Measurements from ENCODE around the gene ATXN7L1. TPM values are rescaled to one million over a fixed set of nuclear protein-coding genes. Genes with fewer than 3 reads are reported as not detected.
A peak's percentile ranks its signal among the peaks of the same experiment; 100 is the strongest.

Gene ATXN7L1
- total RNA-seq, 1 donor from 2014 or later, result 18.6 TPM

DNA sequence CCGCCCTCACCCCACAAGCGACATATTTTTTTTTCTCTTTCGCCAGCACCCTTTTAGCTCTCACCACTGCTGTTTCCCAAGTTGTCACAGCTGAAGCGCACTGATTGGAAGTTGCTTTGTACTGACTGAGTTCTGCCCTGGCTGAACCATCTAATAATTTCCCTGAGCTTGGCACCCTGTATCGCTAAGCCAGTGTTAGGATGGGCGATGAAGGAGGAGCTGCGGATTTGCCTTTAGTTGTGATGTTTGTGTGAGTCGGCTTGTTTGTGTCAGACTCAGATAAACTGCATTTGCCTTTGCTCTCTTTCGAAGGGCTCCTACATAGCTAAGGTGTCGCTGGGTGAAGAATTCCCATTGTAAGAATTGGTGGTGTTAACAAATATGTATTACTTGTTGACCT, 1.3 kb upstream of the ATXN7L1 start:
- H3K27ac Mint-ChIP-seq, result no peak overlapping the region
- H3K36me3 Mint-ChIP-seq (ENCODE audit: low read depth), result peaks cover 2% of the 10 kb centered on the region
- POLR2A ChIA-PET, result interaction anchor here (0.6 kb wide), 1 partner anchor 215 kb away, joined by 5 read pairs; no protein-coding TSS in a partner anchor

DNA sequence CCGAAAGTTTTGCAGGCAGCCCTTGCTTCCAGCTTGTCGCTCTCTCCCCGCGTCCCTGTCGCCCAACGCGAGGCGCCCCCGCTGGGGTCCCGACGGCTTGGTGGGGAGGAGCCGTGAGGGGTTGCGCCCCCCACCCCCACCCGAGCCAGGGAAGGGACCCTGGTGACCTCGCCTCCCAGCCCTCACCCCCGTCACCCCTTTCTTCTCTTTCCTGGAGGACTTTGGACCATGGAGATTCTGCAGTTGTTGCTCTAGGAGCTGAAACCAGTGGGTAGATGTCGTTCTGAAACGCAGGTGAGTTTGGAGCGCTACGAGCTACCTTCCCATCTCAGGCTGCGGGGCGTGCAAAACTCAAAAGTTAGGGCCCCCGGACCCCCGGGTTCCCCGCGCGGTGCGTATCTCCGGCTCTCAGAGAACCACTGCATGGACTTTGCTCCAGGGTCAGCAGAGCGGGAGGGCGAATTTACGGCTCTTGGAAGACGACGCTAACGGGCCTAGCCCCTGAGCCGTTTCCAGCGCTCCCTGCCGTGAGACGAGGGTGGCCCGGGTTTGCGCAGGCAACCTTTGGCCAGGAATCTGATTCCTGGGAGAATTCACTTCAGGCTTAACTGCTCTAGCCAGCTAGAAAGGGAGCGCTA, 684 bp upstream of the ATXN7L1 start:
- no peak for ATAC-seq (ENCODE audit: low read depth)
- TF ChIP-seq, protein P1, sequence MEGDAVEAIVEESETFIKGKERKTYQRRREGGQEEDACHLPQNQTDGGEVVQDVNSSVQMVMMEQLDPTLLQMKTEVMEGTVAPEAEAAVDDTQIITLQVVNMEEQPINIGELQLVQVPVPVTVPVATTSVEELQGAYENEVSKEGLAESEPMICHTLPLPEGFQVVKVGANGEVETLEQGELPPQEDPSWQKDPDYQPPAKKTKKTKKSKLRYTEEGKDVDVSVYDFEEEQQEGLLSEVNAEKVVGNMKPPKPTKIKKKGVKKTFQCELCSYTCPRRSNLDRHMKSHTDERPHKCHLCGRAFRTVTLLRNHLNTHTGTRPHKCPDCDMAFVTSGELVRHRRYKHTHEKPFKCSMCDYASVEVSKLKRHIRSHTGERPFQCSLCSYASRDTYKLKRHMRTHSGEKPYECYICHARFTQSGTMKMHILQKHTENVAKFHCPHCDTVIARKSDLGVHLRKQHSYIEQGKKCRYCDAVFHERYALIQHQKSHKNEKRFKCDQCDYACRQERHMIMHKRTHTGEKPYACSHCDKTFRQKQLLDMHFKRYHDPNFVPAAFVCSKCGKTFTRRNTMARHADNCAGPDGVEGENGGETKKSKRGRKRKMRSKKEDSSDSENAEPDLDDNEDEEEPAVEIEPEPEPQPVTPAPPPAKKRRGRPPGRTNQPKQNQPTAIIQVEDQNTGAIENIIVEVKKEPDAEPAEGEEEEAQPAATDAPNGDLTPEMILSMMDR (IDR thresholded peaks at IDR 0.05), result no peak
- Mint-ChIP-seq H3K9me3 (no peaks in the 10 kb centered on the region), H3K4me3 (peak overlapping the region; percentile 85), H3K4me1 (peaks cover 23% of the 10 kb centered on the region), H3K27me3 (no peaks in the 10 kb centered on the region), H3K27ac (peak overlapping the region; percentile 60), H3K36me3 (ENCODE audit: low read depth) (peaks cover 2% of the 10 kb centered on the region)
- ChIA-PET POLR2A (interaction anchor here (0.6 to 0.9 kb wide), 2 partner anchors 68 to 106 kb away, joined by 3 to 4 read pairs; no protein-coding TSS in a partner anchor), CTCF (interaction anchor here (0.8 to 2.3 kb wide), 10 partner anchors 11 to 221 kb away, joined by 3 to 18 read pairs (median 4); no protein-coding TSS in a partner anchor)
- no peak for DNase-seq
- intact Hi-C loops (cut with micrococcal nuclease), result loop anchor here (1.0 to 5.0 kb wide), 9 partner anchors 68 to 290 kb away; no protein-coding TSS in a partner anchor

More for the DNA sequence above, 1.3 kb upstream of the ATXN7L1 start:
- H3K9me3 Mint-ChIP-seq, result no peaks in the 10 kb centered on the region
- no peaks in the 10 kb centered on the region for H3K27me3 Mint-ChIP-seq
- ATAC-seq (ENCODE audit: low read depth) (no peak), DNase-seq (no peak)
- intact Hi-C loops (cut with micrococcal nuclease), result loop anchor here (2.0 to 5.0 kb wide), 5 partner anchors 145 to 290 kb away; no protein-coding TSS in a partner anchor
- TF ChIP-seq, protein P1 (IDR thresholded peaks at IDR 0.05), result no peak
- peaks cover 23% of the 10 kb centered on the region for H3K4me1 Mint-ChIP-seq
- CTCF ChIA-PET, result interaction anchor here (1.0 to 2.3 kb wide), 8 partner anchors 10 to 222 kb away, joined by 3 to 18 read pairs (median 4); no protein-coding TSS in a partner anchor
- H3K4me3 Mint-ChIP-seq, result peak overlapping the region; percentile 61

DNA sequence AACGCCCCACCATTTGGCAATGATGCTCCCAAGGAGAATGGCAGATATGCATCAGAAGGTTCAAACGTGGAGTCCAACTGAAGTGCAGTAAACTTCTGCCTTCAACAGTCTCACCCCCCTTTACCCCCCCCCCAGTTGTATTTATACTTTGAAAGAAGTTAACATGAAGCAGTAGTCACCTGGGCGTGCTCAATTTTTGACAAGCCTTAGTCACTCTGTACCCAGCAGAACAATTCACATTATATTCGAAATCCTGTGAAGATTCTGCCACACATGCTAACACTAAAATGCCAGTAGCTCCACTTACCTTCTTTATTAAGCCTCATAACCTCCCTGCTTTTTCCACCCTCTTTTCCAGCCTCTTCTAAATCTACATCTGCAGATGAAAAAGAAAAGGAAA, 894 bp downstream of the ATXN7L1 start:
- POLR2A ChIA-PET, result interaction anchor here (0.7 kb wide), 1 partner anchor 28 kb away, joined by 6 read pairs; no protein-coding TSS in a partner anchor
- CTCF ChIA-PET, result interaction anchor here (1.4 kb wide), 1 partner anchor 11 kb away, joined by 3 read pairs; no protein-coding TSS in a partner anchor
- ATAC-seq (ENCODE audit: low read depth) (no peak), DNase-seq (no peak)
- H3K27me3 Mint-ChIP-seq, result no peaks in the 10 kb centered on the region
- H3K36me3 Mint-ChIP-seq (ENCODE audit: low read depth), result peaks cover 2% of the 10 kb centered on the region
- peak overlapping the region; percentile 94 for H3K4me3 Mint-ChIP-seq
- H3K9me3 Mint-ChIP-seq, result no peaks in the 10 kb centered on the region
- peaks cover 23% of the 10 kb centered on the region for H3K4me1 Mint-ChIP-seq
- intact Hi-C loops (cut with micrococcal nuclease), result loop anchor here (5.0 kb wide), 3 partner anchors 147 to 292 kb away; no protein-coding TSS in a partner anchor
- TF ChIP-seq, protein P1 (IDR thresholded peaks at IDR 0.05), result no peak
- H3K27ac Mint-ChIP-seq, result no peak overlapping the region

DNA sequence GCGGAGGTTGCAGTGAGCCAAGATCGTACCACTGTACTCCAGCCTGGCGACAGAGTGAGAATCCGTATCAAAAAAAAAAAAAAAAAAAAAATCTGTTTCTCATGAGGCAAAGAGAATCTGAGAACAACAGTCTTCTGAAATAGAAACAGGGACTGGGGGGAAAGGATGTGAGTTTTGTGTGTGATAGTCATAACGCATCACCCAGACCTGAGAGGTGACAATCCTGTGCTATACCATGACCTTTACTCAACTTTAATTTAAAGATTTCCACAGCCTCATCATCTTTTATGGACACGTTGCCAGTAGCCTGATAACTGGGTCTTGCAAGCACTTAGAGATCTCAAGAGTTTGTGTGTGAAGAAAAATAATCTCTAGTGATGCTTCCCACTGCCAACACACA, 2.3 kb downstream of the ATXN7L1 start:
- H3K27ac Mint-ChIP-seq, result no peak overlapping the region
- DNase-seq (no peak), ATAC-seq (ENCODE audit: low read depth) (no peak)
- H3K27me3 Mint-ChIP-seq, result no peaks in the 10 kb centered on the region
- CTCF ChIA-PET, result interaction anchor here (1.1 kb wide), 1 partner anchor 114 kb away, joined by 3 read pairs; no protein-coding TSS in a partner anchor
- TF ChIP-seq, protein P1 (IDR thresholded peaks at IDR 0.05), result no peak
- H3K9me3 Mint-ChIP-seq, result no peaks in the 10 kb centered on the region
- no peak overlapping the region for H3K4me3 Mint-ChIP-seq
- peaks cover 2% of the 10 kb centered on the region for H3K36me3 Mint-ChIP-seq (ENCODE audit: low read depth)
- H3K4me1 Mint-ChIP-seq, result peaks cover 23% of the 10 kb centered on the region
- POLR2A ChIA-PET, result no interaction called here
- intact Hi-C loops (cut with micrococcal nuclease), result no loop called here

DNA sequence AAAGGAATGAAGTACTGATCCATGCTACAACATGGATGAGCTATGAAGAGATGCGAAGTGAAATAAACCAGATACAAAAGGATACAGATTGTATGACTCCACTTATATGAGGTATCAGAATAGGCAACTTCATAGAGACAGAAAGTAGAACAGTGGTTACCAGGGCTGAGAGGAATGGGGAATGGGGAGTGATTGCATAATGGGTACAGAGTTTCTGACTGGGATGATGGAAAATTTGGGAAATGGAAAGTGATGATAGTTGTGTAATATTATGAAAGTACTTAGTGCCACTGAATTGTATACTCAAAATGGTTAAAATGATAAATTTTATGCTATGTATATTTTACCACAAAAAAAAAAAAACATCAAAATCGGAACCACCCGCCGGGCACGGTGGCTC, 3.9 kb downstream of the ATXN7L1 start:
- Mint-ChIP-seq H3K27me3 (no peaks in the 10 kb centered on the region), H3K4me3 (no peak overlapping the region), H3K9me3 (no peaks in the 10 kb centered on the region), H3K36me3 (ENCODE audit: low read depth) (peaks cover 2% of the 10 kb centered on the region), H3K4me1 (peaks cover 13% of the 10 kb centered on the region), H3K27ac (no peak overlapping the region)
- DNase-seq, result no peak
- ChIA-PET POLR2A (no interaction called here), CTCF (no interaction called here)
- intact Hi-C loops (cut with micrococcal nuclease), result no loop called here
- TF ChIP-seq, protein P1 (IDR thresholded peaks at IDR 0.05), result no peak
- ATAC-seq (ENCODE audit: low read depth), result no peak

Measured in activated B cell treated with CpG ODN at 0.5 μM for 24 hours (primary cell).